Brain microvascular endothelial cell (primary cell): Measurements from ENCODE around the gene PSMD9.

Experiments used
- DNase-seq: peaks from one replicate; pipeline ENCODE4 v3.0.0-alpha.2; 2020
- H3K27ac ChIP-seq: fragments of 250-450 bp; sonication (Bioruptor Pico); 2 replicates; pipeline ENCODE4 v1.5.1; 2020; ENCODE audit warnings: mild to moderate bottlenecking, moderate library complexity
- H3K27me3 ChIP-seq: fragments of 250-450 bp; sonication (Bioruptor Pico); replicated peaks from 2 replicates; pipeline ENCODE4 v1.5.1; 2020; ENCODE audit warnings: mild to moderate bottlenecking
- H3K36me3 ChIP-seq: fragments of 250-450 bp; sonication (Bioruptor Pico); replicated peaks from 2 replicates; pipeline ENCODE4 v1.5.1; 2020; ENCODE audit warnings: mild to moderate bottlenecking
- H3K4me3 ChIP-seq: 2 replicates; pipeline ENCODE4 v1.5.1; 2011; ENCODE audit warnings: low read depth, mild to moderate bottlenecking, control low read depth, low read length, moderate library complexity
- in situ Hi-C: cut with HindIII; loops from 2 replicates; pipeline ENCODE4 v1.10.0; 2017; ENCODE audit warnings: low sequenced_read_pairs, low pct_ligation_motif_present
- TF ChIP-seq, protein P1 (sequence below): IDR thresholded peaks from 2 replicates; pipeline ENCODE4 v1.5.1; 2011; ENCODE audit warnings: low read depth, mild to moderate bottlenecking, moderate library complexity, low read length, control low read depth, inconsistent platforms; ENCODE audit errors: missing control alignments

Gene PSMD9

DNA sequence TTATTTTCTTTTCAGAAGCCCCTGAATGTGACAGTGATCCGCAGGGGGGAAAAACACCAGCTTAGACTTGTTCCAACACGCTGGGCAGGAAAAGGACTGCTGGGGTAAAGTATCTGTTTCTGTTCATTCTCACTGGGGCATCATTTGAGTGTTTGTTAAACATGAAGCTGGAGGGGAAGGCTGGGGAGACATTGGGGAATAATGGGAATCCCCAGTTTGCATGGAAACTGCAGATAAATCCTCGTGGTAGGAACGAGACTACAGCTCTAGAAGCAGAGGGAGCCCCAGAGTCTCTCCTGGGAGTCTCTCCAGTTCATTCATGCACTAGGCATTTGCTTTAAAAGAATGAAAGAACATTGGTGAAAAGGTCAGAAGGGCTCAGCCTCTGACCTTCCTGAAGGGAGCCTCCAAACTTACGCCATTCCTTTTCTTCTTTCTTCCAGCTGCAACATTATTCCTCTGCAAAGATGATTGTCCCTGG lies 27.3 kb downstream of the PSMD9 start:
- in situ Hi-C loops = no loop called here

DNA sequence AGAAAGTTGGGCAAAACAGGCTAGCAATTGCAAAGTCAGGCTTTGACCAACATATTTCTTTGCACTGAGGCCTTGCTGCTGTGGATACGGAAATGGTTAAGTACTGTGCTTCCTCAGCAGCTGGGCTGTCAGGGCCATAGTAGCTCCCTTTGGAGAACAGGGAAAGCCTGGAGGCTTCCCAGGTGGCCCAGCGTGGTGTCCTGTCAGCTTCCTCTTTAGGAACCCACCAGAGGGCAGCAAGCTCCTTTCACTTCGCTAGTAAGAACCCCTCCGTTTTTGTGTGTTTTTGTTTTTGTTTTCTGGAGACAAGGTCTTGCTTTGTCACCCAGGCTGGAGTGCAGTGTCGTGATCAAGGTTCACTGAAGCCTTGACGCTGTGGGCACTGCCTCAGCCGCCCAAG lies 28.1 kb downstream of the PSMD9 start:
- TF ChIP-seq, protein P1, sequence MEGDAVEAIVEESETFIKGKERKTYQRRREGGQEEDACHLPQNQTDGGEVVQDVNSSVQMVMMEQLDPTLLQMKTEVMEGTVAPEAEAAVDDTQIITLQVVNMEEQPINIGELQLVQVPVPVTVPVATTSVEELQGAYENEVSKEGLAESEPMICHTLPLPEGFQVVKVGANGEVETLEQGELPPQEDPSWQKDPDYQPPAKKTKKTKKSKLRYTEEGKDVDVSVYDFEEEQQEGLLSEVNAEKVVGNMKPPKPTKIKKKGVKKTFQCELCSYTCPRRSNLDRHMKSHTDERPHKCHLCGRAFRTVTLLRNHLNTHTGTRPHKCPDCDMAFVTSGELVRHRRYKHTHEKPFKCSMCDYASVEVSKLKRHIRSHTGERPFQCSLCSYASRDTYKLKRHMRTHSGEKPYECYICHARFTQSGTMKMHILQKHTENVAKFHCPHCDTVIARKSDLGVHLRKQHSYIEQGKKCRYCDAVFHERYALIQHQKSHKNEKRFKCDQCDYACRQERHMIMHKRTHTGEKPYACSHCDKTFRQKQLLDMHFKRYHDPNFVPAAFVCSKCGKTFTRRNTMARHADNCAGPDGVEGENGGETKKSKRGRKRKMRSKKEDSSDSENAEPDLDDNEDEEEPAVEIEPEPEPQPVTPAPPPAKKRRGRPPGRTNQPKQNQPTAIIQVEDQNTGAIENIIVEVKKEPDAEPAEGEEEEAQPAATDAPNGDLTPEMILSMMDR = no peak
- H3K27me3 ChIP-seq = no peaks in the 10 kb centered on the region
- H3K27ac ChIP-seq = no peak overlapping the region
- peaks cover 46% of the 10 kb centered on the region for H3K36me3 ChIP-seq
- in situ Hi-C loops = no loop called here
- DNase-seq = no peak
- H3K4me3 ChIP-seq = no peak overlapping the region

More for the DNA sequence above, 27.3 kb downstream of the PSMD9 start:
- Histone ChIP-seq H3K36me3 (peaks cover 51% of the 10 kb centered on the region), H3K27me3 (no peaks in the 10 kb centered on the region), H3K27ac (no peak overlapping the region), H3K4me3 (no peak overlapping the region)
- no peak for DNase-seq
- TF ChIP-seq, protein P1 = no peak

DNA sequence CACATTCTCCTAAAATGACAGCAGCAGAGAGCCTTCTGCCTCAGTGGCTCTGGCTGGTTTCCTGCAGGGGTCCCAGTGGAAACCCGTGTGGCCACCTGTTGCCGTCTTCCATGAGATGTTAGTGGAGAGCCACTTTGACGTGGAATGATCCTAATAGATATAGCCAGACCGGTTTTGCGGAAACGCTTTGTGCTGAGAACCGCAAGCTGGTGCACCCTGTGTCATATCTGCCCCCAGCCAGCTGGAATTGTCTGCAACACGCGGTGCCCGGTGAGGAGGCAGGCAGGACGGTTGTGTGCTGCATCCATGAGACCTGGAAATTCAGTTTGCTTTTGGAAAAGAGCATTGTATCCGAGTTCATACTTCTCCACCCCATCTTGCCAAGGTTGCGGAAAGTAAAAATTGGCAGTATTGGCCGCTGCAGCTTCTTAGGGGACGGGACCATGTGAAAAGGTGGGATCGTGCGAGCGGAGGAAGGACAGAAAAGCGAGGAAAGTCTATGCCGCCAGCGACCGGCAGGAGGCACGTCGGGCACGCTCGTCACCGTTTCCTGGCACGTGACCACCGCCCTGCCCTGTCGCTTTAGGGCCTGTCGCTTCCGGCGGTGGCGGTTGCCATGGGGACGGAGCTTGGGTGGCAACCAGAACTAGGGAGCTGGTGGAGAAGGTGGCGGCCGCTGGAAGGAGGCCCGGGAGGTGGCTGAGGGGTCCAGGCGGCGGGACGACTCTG lies 29.5 kb downstream of the PSMD9 start, which contains the start of gene CFAP251:
Gene CFAP251 (plus strand): TSS at position 643 of the 729 bp plus-strand sequence. CDS start 2,714 bp downstream, outside the sequence.
- peaks cover 40% of the 10 kb centered on the region for H3K36me3 ChIP-seq
- peak; percentile 65 for DNase-seq

DNA sequence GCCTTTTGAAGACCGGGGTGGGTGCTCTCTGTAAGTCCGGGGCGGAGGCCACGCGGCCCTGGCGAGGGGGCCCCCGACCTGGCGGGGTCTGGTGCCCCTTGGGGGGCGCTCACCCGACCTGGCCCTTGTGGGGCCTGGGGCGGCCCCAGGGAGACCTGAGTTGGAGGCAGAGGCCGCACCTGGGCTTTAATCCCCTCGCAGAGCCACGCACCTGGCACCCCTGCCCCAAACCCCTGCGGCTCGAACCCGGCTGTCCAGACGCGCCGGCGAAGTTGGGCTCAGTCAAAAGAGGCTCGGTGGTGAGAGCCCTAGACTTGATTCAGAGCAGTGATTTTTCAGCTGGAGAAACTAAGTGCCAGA lies 30.1 kb downstream of the PSMD9 start:
- Histone ChIP-seq H3K36me3 (peaks cover 40% of the 10 kb centered on the region), H3K4me3 (peak overlapping the region; percentile 55), H3K27ac (peak overlapping the region; percentile 47), H3K27me3 (no peaks in the 10 kb centered on the region)
- DNase-seq = no peak
- in situ Hi-C loops = no loop called here
- TF ChIP-seq, protein P1 = no peak

More for the DNA sequence above, 29.5 kb downstream of the PSMD9 start, which contains the start of gene CFAP251:
- no peaks in the 10 kb centered on the region for H3K27me3 ChIP-seq
- H3K4me3 ChIP-seq = peak within 1 kb of the TSS; percentile 55
- peak within 1 kb of the TSS; percentile 47 for H3K27ac ChIP-seq
- in situ Hi-C loops = no loop called here
- TF ChIP-seq, protein P1 = peak; percentile 83

DNA sequence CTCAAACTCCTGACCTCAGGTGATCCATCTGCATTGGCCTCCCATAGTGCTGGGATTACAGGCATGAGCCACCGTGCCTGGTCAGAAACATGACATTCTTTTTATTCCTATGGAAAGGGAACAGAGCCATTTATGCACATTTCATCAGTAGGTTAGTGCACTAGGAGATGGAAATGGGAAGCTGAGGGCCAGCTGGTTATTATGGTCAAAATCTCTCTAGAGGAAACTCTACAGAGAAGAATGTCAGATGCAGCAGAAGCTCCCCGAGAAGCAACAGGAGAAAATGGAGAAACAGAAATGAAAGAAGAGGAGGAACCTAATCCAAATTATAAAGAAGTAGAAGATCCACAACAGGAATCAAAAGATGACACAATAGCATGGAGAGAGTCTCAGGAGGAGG lies 32.5 kb downstream of the PSMD9 start:
- no peak overlapping the region for H3K27ac ChIP-seq
- peaks cover 21% of the 10 kb centered on the region for H3K36me3 ChIP-seq
- no peak overlapping the region for H3K4me3 ChIP-seq
- in situ Hi-C loops = no loop called here
- no peak for DNase-seq
- H3K27me3 ChIP-seq = no peaks in the 10 kb centered on the region
- TF ChIP-seq, protein P1 = no peak
